ENCODE data around the gene HRH2.

DNA sequence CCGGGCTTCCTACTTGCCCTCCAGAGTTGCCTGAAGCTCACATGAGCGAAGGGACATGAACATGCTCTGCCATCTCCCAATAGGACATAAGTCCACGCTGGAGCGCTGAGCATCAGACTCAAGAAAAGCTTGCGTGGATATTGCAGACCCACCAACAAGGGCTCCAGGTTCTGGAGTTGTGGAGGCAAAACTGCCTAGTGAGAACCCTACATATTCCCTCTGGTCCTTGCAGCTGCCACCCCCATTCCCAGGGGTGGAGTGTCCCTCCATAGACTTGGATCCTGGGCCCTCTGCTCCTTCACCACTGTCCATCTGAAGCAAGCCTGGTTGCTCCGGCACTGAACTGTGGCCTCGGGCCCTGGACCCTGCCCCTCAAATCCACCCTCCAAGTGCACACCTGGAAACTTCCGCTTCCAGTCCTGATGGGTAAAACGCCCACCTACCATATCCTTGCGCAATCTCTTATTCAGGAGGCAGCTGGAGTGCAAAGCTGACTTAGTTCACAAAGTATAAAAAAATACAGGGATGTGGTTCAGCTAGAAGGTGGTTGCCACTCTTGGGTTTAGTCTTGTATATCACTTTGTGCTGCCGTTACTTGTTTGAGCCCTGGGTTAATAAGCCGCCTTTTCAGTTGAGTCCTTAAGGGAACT lies 28.0 kb downstream of the HRH2 start:
- TF ChIP-seq, protein P1, sequence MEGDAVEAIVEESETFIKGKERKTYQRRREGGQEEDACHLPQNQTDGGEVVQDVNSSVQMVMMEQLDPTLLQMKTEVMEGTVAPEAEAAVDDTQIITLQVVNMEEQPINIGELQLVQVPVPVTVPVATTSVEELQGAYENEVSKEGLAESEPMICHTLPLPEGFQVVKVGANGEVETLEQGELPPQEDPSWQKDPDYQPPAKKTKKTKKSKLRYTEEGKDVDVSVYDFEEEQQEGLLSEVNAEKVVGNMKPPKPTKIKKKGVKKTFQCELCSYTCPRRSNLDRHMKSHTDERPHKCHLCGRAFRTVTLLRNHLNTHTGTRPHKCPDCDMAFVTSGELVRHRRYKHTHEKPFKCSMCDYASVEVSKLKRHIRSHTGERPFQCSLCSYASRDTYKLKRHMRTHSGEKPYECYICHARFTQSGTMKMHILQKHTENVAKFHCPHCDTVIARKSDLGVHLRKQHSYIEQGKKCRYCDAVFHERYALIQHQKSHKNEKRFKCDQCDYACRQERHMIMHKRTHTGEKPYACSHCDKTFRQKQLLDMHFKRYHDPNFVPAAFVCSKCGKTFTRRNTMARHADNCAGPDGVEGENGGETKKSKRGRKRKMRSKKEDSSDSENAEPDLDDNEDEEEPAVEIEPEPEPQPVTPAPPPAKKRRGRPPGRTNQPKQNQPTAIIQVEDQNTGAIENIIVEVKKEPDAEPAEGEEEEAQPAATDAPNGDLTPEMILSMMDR (IDR thresholded peaks at IDR 0.05), result no peak
- TF ChIP-seq, protein P2, sequence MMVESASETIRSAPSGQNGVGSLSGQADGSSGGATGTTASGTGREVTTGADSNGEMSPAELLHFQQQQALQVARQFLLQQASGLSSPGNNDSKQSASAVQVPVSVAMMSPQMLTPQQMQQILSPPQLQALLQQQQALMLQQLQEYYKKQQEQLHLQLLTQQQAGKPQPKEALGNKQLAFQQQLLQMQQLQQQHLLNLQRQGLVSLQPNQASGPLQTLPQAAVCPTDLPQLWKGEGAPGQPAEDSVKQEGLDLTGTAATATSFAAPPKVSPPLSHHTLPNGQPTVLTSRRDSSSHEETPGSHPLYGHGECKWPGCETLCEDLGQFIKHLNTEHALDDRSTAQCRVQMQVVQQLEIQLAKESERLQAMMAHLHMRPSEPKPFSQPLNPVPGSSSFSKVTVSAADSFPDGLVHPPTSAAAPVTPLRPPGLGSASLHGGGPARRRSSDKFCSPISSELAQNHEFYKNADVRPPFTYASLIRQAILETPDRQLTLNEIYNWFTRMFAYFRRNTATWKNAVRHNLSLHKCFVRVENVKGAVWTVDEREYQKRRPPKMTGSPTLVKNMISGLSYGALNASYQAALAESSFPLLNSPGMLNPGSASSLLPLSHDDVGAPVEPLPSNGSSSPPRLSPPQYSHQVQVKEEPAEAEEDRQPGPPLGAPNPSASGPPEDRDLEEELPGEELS (CRISPR knock-in tag; IDR thresholded peaks at IDR 0.05), result no peak
- TF ChIP-seq, protein P3, sequence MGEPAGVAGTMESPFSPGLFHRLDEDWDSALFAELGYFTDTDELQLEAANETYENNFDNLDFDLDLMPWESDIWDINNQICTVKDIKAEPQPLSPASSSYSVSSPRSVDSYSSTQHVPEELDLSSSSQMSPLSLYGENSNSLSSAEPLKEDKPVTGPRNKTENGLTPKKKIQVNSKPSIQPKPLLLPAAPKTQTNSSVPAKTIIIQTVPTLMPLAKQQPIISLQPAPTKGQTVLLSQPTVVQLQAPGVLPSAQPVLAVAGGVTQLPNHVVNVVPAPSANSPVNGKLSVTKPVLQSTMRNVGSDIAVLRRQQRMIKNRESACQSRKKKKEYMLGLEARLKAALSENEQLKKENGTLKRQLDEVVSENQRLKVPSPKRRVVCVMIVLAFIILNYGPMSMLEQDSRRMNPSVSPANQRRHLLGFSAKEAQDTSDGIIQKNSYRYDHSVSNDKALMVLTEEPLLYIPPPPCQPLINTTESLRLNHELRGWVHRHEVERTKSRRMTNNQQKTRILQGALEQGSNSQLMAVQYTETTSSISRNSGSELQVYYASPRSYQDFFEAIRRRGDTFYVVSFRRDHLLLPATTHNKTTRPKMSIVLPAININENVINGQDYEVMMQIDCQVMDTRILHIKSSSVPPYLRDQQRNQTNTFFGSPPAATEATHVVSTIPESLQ (CRISPR knock-in tag; IDR thresholded peaks at IDR 0.05), result no peak
- TF ChIP-seq, protein P4, sequence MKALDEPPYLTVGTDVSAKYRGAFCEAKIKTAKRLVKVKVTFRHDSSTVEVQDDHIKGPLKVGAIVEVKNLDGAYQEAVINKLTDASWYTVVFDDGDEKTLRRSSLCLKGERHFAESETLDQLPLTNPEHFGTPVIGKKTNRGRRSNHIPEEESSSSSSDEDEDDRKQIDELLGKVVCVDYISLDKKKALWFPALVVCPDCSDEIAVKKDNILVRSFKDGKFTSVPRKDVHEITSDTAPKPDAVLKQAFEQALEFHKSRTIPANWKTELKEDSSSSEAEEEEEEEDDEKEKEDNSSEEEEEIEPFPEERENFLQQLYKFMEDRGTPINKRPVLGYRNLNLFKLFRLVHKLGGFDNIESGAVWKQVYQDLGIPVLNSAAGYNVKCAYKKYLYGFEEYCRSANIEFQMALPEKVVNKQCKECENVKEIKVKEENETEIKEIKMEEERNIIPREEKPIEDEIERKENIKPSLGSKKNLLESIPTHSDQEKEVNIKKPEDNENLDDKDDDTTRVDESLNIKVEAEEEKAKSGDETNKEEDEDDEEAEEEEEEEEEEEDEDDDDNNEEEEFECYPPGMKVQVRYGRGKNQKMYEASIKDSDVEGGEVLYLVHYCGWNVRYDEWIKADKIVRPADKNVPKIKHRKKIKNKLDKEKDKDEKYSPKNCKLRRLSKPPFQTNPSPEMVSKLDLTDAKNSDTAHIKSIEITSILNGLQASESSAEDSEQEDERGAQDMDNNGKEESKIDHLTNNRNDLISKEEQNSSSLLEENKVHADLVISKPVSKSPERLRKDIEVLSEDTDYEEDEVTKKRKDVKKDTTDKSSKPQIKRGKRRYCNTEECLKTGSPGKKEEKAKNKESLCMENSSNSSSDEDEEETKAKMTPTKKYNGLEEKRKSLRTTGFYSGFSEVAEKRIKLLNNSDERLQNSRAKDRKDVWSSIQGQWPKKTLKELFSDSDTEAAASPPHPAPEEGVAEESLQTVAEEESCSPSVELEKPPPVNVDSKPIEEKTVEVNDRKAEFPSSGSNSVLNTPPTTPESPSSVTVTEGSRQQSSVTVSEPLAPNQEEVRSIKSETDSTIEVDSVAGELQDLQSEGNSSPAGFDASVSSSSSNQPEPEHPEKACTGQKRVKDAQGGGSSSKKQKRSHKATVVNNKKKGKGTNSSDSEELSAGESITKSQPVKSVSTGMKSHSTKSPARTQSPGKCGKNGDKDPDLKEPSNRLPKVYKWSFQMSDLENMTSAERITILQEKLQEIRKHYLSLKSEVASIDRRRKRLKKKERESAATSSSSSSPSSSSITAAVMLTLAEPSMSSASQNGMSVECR (CRISPR knock-in tag; IDR thresholded peaks at IDR 0.05; ENCODE audit: borderline replicate concordance), result no peak
- TF ChIP-seq, protein P5, sequence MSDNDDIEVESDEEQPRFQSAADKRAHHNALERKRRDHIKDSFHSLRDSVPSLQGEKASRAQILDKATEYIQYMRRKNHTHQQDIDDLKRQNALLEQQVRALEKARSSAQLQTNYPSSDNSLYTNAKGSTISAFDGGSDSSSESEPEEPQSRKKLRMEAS (CRISPR knock-in tag; IDR thresholded peaks at IDR 0.05), result no peak
- TF ChIP-seq, protein P6, sequence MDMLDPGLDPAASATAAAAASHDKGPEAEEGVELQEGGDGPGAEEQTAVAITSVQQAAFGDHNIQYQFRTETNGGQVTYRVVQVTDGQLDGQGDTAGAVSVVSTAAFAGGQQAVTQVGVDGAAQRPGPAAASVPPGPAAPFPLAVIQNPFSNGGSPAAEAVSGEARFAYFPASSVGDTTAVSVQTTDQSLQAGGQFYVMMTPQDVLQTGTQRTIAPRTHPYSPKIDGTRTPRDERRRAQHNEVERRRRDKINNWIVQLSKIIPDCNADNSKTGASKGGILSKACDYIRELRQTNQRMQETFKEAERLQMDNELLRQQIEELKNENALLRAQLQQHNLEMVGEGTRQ (CRISPR knock-in tag; IDR thresholded peaks at IDR 0.05), result no peak
- no peak for TF ChIP-seq ATF1 (CRISPR knock-in tag; IDR thresholded peaks at IDR 0.05)
- no peak for TF ChIP-seq ZNF232 (CRISPR knock-in tag; IDR thresholded peaks at IDR 0.05)
- TF ChIP-seq SMAD4 (CRISPR knock-in tag; IDR thresholded peaks at IDR 0.05), result no peak
- TF ChIP-seq NR1H2 (CRISPR knock-in tag; IDR thresholded peaks at IDR 0.05), result no peak

Measured in WTC11 (cell line).